Endothelial cell of umbilical vein (primary cell): ENCODE measurements around the gene RPL11. TPM values are rescaled to one million over a fixed set of nuclear protein-coding genes. Genes with fewer than 3 reads are reported as not detected.

ENCODE experiments used
- BruUV-seq: library from RNA; stranded (reverse); fragments of 400-500 nt; replicated peaks from 2 replicates; lab custom pipeline; 2021; lab: Mats Ljungman, UMichigan
- CTCF ChIA-PET: fragments of 300-600, 350-600 bp; sonication (Branson Sonifier 250); formaldehyde crosslinking; loops from one replicate; lab custom pipeline; 2021; ENCODE audit warnings: antibody characterized with exemption, inconsistent platforms; lab: Charles Lee
- POLR2A ChIA-PET: fragments of 300-600, 350-600 bp; sonication (Branson Sonifier 250); formaldehyde crosslinking; loops from one replicate; lab custom pipeline; 2021; ENCODE audit warnings: antibody characterized with exemption, inconsistent platforms; lab: Charles Lee
- DNase-seq: peaks from one replicate; pipeline ENCODE4 v3.0.0-alpha.2; 2011; ENCODE audit warnings: low read depth, low spot score
- FAIRE-seq: peaks from 2 replicates; lab custom pipeline; 2011; peaks lifted over from hg19 to GRCh38; lab: Jason Lieb, UNC
- H2AFZ ChIP-seq: 2 replicates; pipeline ENCODE4 v1.6.0; 2012; ENCODE audit warnings: low read depth, low read length, control low read depth, inconsistent platforms
- H3K27ac ChIP-seq: 2 replicates; pipeline ENCODE4 v1.5.1; 2011; ENCODE audit warnings: low read depth, mild to moderate bottlenecking, control low read depth, low read length, moderate library complexity; ENCODE audit not compliant: insufficient read depth
- H3K27me3 ChIP-seq, 2 experiments: 2 replicates each; pipeline versions ENCODE4 v1.6.0 to v1.6.1; 2011; ENCODE audit warnings: low read length in 2 of 2, mixed read lengths in 1 of 2; ENCODE audit not compliant: control insufficient read depth in 2 of 2, insufficient read depth in 2 of 2
- H3K36me3 ChIP-seq, 2 experiments: 2 replicates in 1 of 2; 3 replicates in 1 of 2; pipeline ENCODE4 v1.5.1; 2011; ENCODE audit warnings: low read length in 2 of 2, mild to moderate bottlenecking in 1 of 2, moderate library complexity in 1 of 2; ENCODE audit not compliant: control insufficient read depth in 2 of 2, insufficient read depth in 2 of 2; ENCODE audit errors: extremely low read depth in 1 of 2
- H3K4me1 ChIP-seq: 3 replicates; pipeline ENCODE4 v1.5.1; 2011; ENCODE audit warnings: mild to moderate bottlenecking, low read length; ENCODE audit not compliant: control insufficient read depth, insufficient read depth; ENCODE audit errors: extremely low read depth
- H3K4me2 ChIP-seq: 2 replicates; pipeline ENCODE4 v1.6.1; 2011; ENCODE audit warnings: low read length, control low read depth, mixed read lengths; ENCODE audit not compliant: insufficient read depth
- H3K4me3 ChIP-seq, 3 experiments: fragments of 200-600 bp in 1 of 3; sonication (generic), shearing (Covaris generic) in 1 of 3; replicated peaks in 1 of 3; 2 replicates each; pipeline ENCODE4 v1.5.1; 2011 to 2016; ENCODE audit warnings: control low read depth in 3 of 3, low read length in 3 of 3, mild to moderate bottlenecking in 2 of 3, inconsistent platforms in 1 of 3, low read depth in 1 of 3, moderate library complexity in 1 of 3; ENCODE audit not compliant: insufficient read depth in 1 of 3
- H3K79me2 ChIP-seq: 2 replicates; pipeline ENCODE4 v1.6.0; 2012; ENCODE audit warnings: low read length, inconsistent platforms; ENCODE audit not compliant: control insufficient read depth, insufficient read depth
- H3K9ac ChIP-seq: replicated peaks from 2 replicates; pipeline ENCODE3; 2011; ENCODE audit warnings: low read length, control low read depth; ENCODE audit not compliant: insufficient read depth; ENCODE audit errors: extremely low read depth
- H3K9me1 ChIP-seq: replicated peaks from 3 replicates; pipeline ENCODE4 v1.6.0; 2011; ENCODE audit warnings: mild to moderate bottlenecking, low read length; ENCODE audit not compliant: control insufficient read depth, insufficient read depth; ENCODE audit errors: extremely low read depth
- H3K9me3 ChIP-seq: replicated peaks from 2 replicates; pipeline ENCODE4 v1.5.1; 2012; ENCODE audit warnings: low read length, inconsistent platforms; ENCODE audit not compliant: control insufficient read depth, insufficient read depth
- H4K20me1 ChIP-seq: replicated peaks from 2 replicates; pipeline ENCODE3; 2011; ENCODE audit warnings: mild to moderate bottlenecking, low read length; ENCODE audit not compliant: control insufficient read depth, insufficient read depth; ENCODE audit errors: extremely low read depth
- GATA2 ChIP-seq: IDR thresholded peaks from 2 replicates; pipeline ENCODE4 v1.7.0; 2011; ENCODE audit warnings: low read depth, mild to moderate bottlenecking, moderate library complexity, mixed read lengths, low read length; ENCODE audit not compliant: insufficient read length, insufficient read depth
- JUN ChIP-seq: IDR thresholded peaks from 2 replicates; pipeline ENCODE4 v1.6.1; 2011; ENCODE audit warnings: borderline replicate concordance, low read depth; ENCODE audit not compliant: insufficient read length, insufficient read depth
- POLR2A ChIP-seq: IDR thresholded peaks from 2 replicates; pipeline ENCODE4 v1.6.1; 2012; ENCODE audit warnings: low read depth, mild to moderate bottlenecking, control low read depth, low read length
- POLR2AphosphoS5 ChIP-seq: IDR thresholded peaks from 2 replicates; pipeline ENCODE4 v1.6.1; 2012; ENCODE audit warnings: low read depth, mild to moderate bottlenecking, control low read depth, low read length, moderate library complexity; ENCODE audit not compliant: insufficient read depth
- dilution Hi-C: fragments of 300-500 bp; cut with MboI; formaldehyde crosslinking; loops from one replicate; pipeline ENCODE4 v1.15.0; 2019; ENCODE audit warnings: low sequenced_read_pairs; ENCODE audit not compliant: extremely low pct_ligation_motif_present
- intact Hi-C: fragments of 100-400 bp; cut with micrococcal nuclease; formaldehyde crosslinking; loops from one replicate; pipeline ENCODE4 v1.10.0; 2022
- polyA plus RNA-seq, 4 experiments: library from polyadenylated mRNA; depleted of rRNA in 3 of 4; stranded (reverse) in 3 of 4; unstranded in 1 of 4; fragments of >200 nt; gene quantifications; 2 replicates each; pipeline versions ENCODE4 v1.2.1 to v1.2.3, GENCODE V29; 2011 to 2012; ENCODE audit warnings: missing spikeins in 1 of 4
- total RNA-seq: library from RNA; stranded (reverse); gene quantifications from 2 replicates; pipeline ENCODE4 v1.2.3, GENCODE V29; 2021
- TF ChIP-seq, protein P1 (sequence below): IDR thresholded peaks from 2 replicates; pipeline ENCODE4 v1.6.1; 2011; ENCODE audit not compliant: insufficient read depth, insufficient read length
- TF ChIP-seq, protein P2 (sequence below), 2 donors: IDR thresholded peaks; 1 replicate in 1 of 2; 2 replicates in 1 of 2; pipeline ENCODE4 v1.5.1; 2011; ENCODE audit warnings: low read length in 2 of 2, mild to moderate bottlenecking in 2 of 2, moderate library complexity in 2 of 2, control low read depth in 1 of 2, inconsistent platforms in 1 of 2, low read depth in 1 of 2; ENCODE audit not compliant: insufficient read depth in 1 of 2; ENCODE audit errors: extremely low read depth in 1 of 2

Gene RPL11
- total and polyA plus RNA-seq, 2 donors (not counting 3 experiments of a cell fraction or from before 2014, with no cell fraction given) = 861 to 1,084 TPM

DNA sequence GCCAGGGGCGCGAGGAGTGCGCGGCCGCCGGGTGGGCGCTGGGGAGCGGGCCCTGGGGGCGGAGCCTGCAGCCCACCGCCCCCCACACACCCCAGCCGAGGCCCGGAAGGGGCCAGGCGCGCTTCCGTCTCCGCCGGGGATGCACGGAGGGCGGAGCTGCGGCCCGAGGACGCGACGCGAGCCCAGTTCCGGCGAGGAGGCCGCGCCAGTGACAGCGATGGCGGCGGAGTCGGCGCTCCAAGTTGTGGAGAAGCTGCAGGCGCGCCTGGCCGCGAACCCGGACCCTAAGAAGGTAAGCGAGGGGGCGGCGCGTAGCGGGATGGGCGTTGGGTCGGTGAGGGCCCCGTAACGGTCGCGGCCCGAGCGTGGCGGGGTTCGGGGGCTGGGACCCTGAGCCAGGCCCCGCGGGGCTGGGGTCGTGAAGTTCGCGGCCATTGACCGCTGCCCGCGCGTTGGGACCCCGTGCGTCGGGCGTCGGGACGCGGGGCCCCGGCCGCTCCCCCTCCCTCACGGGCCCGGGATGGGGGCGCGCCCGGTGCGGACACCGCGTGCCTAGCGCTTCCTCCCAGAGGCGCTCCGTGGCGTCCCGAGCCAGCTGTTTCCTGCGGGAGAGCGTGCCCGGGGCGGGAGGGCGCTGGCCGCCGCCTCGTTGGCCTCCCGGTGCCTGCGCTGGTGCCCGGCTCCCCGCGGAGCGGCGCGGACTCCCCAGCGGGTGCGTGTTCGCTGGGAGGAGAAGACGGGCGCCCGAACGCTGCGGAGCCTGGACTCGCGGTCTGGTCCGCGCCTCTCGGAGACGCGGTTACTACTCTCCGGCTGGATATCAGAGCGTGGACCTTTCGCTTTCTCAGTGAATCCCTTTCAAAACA is 51.9 kb downstream of the RPL11 start, which contains the start of gene ELOA:
Gene ELOA (plus strand): TSS at position 185 of the 866 bp plus-strand sequence. CDS start 33 bp downstream, at position 218.
- no peaks in the 10 kb centered on the region for H3K9me1 ChIP-seq
- BruUV-seq = no TSS peak
- peak within 1 kb of the TSS; percentile 81 to 99 (median 81) for H3K4me3 ChIP-seq
- ChIA-PET CTCF (interaction anchor here (1.0 to 1.4 kb wide), 4 partner anchors 51 to 246 kb away, joined by 3 to 4 read pairs (median 3); partner anchors contain the start of gene RPL11), POLR2A (no interaction called here)
- no peaks in the 10 kb centered on the region for H3K9me3 ChIP-seq
- H3K36me3 ChIP-seq = peaks cover 2 to 6% of the 10 kb centered on the region in 2 experiments
- peaks cover 22% of the 10 kb centered on the region for H4K20me1 ChIP-seq
- TF ChIP-seq POLR2AphosphoS5 (peak; percentile 91), GATA2 (no peak), JUN (no peak), POLR2A (peak; percentile 92)
- TF ChIP-seq, protein P1, sequence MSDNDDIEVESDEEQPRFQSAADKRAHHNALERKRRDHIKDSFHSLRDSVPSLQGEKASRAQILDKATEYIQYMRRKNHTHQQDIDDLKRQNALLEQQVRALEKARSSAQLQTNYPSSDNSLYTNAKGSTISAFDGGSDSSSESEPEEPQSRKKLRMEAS = peak; percentile 17
- peak within 1 kb of the TSS; percentile 89 for H3K4me2 ChIP-seq
- intact Hi-C loops = loop anchor here (1.0 to 5.0 kb wide), 2 partner anchors 52 to 186 kb away; partner anchors contain the start of genes ID3 and RPL11
- DNase-seq (peak; percentile 56), FAIRE-seq (peak; percentile 79)
- H3K27me3 ChIP-seq = no peaks in the 10 kb centered on the region
- peak within 1 kb of the TSS; percentile 83 for H3K9ac ChIP-seq
- dilution Hi-C loops = no loop called here
- peak within 1 kb of the TSS; percentile 43 for H2AFZ ChIP-seq
- H3K4me1 ChIP-seq = peaks cover 19% of the 10 kb centered on the region
- H3K79me2 ChIP-seq = peaks cover 50% of the 10 kb centered on the region
- peak within 1 kb of the TSS; percentile 58 for H3K27ac ChIP-seq

DNA sequence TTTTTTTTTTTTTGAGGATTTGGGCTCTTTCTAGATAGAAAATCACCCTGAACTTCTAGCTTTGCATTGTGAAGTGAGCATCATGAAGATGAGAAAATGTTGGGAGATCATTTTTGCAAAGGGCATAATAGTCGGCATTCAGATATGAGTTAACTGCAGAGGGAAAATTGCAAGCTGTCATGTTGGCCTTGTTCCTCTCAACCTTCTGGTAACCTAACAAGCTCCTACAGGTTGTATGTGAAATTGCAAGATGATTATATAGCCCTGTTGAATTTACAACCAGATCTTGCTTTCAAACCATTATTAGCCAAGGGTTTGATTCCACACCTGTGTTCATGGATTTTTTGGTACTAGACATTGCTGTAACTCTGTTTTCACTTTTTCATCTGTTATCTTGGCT is 53.9 kb downstream of the RPL11 start:
- dilution Hi-C loops = no loop called here

More for the DNA sequence above, 53.9 kb downstream of the RPL11 start:
- Histone ChIP-seq H2AFZ (no peak overlapping the region), H3K9me3 (no peaks in the 10 kb centered on the region), H3K4me3 (no peak overlapping the region), H3K79me2 (peaks cover 61% of the 10 kb centered on the region), H4K20me1 (peaks cover 25% of the 10 kb centered on the region), H3K36me3 (peaks cover 2 to 12% of the 10 kb centered on the region in 2 experiments), H3K9ac (no peak overlapping the region), H3K4me1 (peaks cover 19% of the 10 kb centered on the region), H3K27me3 (no peaks in the 10 kb centered on the region), H3K27ac (no peak overlapping the region), H3K9me1 (no peaks in the 10 kb centered on the region), H3K4me2 (peak overlapping the region; percentile 81)
- TF ChIP-seq, protein P2, sequence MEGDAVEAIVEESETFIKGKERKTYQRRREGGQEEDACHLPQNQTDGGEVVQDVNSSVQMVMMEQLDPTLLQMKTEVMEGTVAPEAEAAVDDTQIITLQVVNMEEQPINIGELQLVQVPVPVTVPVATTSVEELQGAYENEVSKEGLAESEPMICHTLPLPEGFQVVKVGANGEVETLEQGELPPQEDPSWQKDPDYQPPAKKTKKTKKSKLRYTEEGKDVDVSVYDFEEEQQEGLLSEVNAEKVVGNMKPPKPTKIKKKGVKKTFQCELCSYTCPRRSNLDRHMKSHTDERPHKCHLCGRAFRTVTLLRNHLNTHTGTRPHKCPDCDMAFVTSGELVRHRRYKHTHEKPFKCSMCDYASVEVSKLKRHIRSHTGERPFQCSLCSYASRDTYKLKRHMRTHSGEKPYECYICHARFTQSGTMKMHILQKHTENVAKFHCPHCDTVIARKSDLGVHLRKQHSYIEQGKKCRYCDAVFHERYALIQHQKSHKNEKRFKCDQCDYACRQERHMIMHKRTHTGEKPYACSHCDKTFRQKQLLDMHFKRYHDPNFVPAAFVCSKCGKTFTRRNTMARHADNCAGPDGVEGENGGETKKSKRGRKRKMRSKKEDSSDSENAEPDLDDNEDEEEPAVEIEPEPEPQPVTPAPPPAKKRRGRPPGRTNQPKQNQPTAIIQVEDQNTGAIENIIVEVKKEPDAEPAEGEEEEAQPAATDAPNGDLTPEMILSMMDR (IDR thresholded peaks at IDR 0.05; ENCODE audit: extremely low read depth in 1 of 2, insufficient read depth in 1 of 2, low read depth in 1 of 2, low read length in 2 of 2) = peak; percentile 14 to 30
- TF ChIP-seq, protein P1 = no peak
- TF ChIP-seq POLR2AphosphoS5 = no peak
- intact Hi-C loops = no loop called here
- no TSS peak for BruUV-seq
- FAIRE-seq (peak; percentile 8), DNase-seq (peak; percentile 18)
- ChIA-PET POLR2A (no interaction called here), CTCF (interaction anchor here (0.9 to 1.5 kb wide), 9 partner anchors 12 to 123 kb away, joined by 3 to 5 read pairs (median 4); partner anchors contain the start of gene RPL11)
